ENCODE results near the gene MAP3K21. TPM values are rescaled to one million over a fixed set of nuclear protein-coding genes. Genes with fewer than 3 reads are reported as not detected.

Gene MAP3K21
- total and polyA plus RNA-seq, 2 of the 4 experiments (the other 2 are of a cell fraction), result 0.15 to 0.18 TPM

DNA sequence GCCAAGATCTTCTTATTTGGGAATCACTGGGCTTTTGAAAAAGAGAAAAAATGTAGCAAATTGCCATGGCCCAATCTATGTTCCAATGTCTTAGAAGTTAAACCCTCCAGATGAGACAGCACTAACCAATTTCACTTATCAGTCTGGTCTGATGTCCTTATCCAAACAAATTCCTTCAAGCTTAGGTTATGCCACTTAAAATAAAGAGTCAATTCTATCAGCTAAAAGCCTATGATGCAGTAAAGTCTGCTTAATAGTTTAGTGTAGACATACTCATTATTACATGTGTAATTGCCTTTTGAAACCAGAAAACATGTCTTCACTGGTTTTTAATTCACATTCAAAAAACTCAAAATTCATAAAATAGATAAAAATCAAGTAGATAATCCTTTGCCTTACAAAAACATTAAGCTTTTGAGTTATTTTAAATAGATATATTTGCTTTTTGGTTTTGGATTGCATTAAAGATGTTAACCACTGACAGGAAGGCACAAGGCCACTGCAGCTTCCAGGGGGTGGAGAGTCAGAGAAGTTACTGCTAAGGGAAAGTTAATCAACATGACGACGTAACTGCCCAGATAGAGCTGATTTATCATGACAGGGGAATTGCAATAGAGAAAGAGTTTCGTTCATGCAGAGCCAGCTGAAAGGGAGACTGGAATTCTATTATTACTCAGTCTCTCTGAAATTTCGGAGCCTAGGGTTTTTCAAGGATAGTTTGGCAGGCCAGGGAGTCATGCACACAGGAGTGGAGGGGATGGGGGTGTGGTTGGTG, 106.1 kb downstream of the MAP3K21 start:
- Histone ChIP-seq H3K4ac (ENCODE audit: low read depth, low read length) (no peak overlapping the region), H3K9me3 (ENCODE audit: control insufficient read depth, insufficient read depth, low read length) (peaks cover 2% of the 10 kb centered on the region; the same call in 1 of the 2 replicates), H2AFZ (replicated peaks; ENCODE audit: low read length, poor library complexity) (no peak overlapping the region), H3K23ac (ENCODE audit: low read depth, low read length) (no peak overlapping the region), H4K91ac (ENCODE audit: insufficient read depth, low read depth, low read length) (no peak overlapping the region), H3K36me3 (ENCODE audit: control insufficient read depth, insufficient read depth, low read length) (no peaks in the 10 kb centered on the region), H3K18ac (ENCODE audit: low read depth, low read length) (no peak overlapping the region), H3K9me1 (ENCODE audit: insufficient read depth, low read length) (no peaks in the 10 kb centered on the region), H3K4me1 (ENCODE audit: control insufficient read depth, insufficient read depth, low read length) (no peaks in the 10 kb centered on the region), H3K4me3 (ENCODE audit: insufficient read depth, low read depth, low read length) (no peak overlapping the region), H2AK5ac (ENCODE audit: low read depth, low read length) (no peak overlapping the region), H3K27me3 (ENCODE audit: control insufficient read depth, insufficient read depth, low read length) (no peaks in the 10 kb centered on the region), H2BK5ac (ENCODE audit: low read depth, low read length, poor library complexity, severe bottlenecking) (no peak overlapping the region), H4K8ac (ENCODE audit: low read depth in 2 of 2, low read length in 2 of 2) (no peak overlapping the region), H4K5ac (ENCODE audit: low read depth, low read length) (no peak overlapping the region), H3K14ac (replicated peaks; ENCODE audit: low read depth, low read length) (no peak overlapping the region), H2BK20ac (ENCODE audit: low read depth, low read length) (no peak overlapping the region), H3K9ac (ENCODE audit: low read depth, low read length) (no peak overlapping the region), H3K56ac (ENCODE audit: extremely low read depth, insufficient read depth, low read length) (no peak overlapping the region), H2AK9ac (replicated peaks; ENCODE audit: low read depth, low read length, poor library complexity) (no peak overlapping the region), H2BK120ac (ENCODE audit: low read depth, low read length) (no peak overlapping the region), H4K20me1 (ENCODE audit: insufficient read depth, low read length) (no peaks in the 10 kb centered on the region), H3K4me2 (ENCODE audit: low read depth, low read length) (no peak overlapping the region), H3K27ac (ENCODE audit: insufficient read depth, low read length) (no peak overlapping the region), H2BK15ac (ENCODE audit: low read depth, low read length) (no peak overlapping the region), H3K79me1 (ENCODE audit: low read depth in 1 of 2, low read length in 2 of 2) (no peaks in the 10 kb centered on the region)
- CTCF ChIA-PET, result no interaction called here
- no TSS peak for BruUV-seq (replicated peaks)
- in situ Hi-C loops (cut with MboI; ENCODE audit: low sequenced_read_pairs) (no loop called here), dilution Hi-C loops (cut with HindIII; ENCODE audit: low sequenced_read_pairs, unreplicated experiment) (no loop called here), intact Hi-C loops (cut with micrococcal nuclease) (no loop called here)
- DNase-seq, result no peak
- 33% methylated on average over 3 of the region's 4 CpGs; no CpG with 5 or more reads in 1 of the 2 experiments for WGBS, 2 experiments (ENCODE audit: extremely low coverage in 2 of 2, insufficient read length in 1 of 2)
- ATAC-seq (ENCODE audit: low read depth), result no peak
- POLR2A ChIA-PET (ENCODE audit: unreplicated experiment), result no interaction called here
- TF ChIP-seq CEBPB (IDR thresholded peaks at IDR 0.05; ENCODE audit: low read depth, low read length) (no peak), MAFK (IDR thresholded peaks at IDR 0.05; ENCODE audit: low read depth, low read length) (no peak), ELK1 (IDR thresholded peaks at IDR 0.05; ENCODE audit: borderline replicate concordance, low read depth, low read length) (no peak), POLR2A (IDR thresholded peaks at IDR 0.05; ENCODE audit: low read depth, low read length) (no peak)

Other genes starting within 250 kb of the MAP3K21 start
- 22.6 and 26.1 TPM in 2 replicates for gene PCNX2, start 32.0 kb upstream of the MAP3K21 start, total RNA-seq (2012; rRNA removed)
- gene PCNX2, start 32.0 kb upstream of the MAP3K21 start, polyA plus RNA-seq (2012; rRNA removed), result 15.9 and 17.2 TPM in 2 replicates